Left lobe of liver (tissue), 2 donors: Measurements from ENCODE around the gene SCAPER. TPM values are rescaled to one million over a fixed set of nuclear protein-coding genes. Genes with fewer than 3 reads are reported as not detected.
A peak's percentile ranks its signal among the peaks of the same experiment; 100 is the strongest.

Experiments
- ATAC-seq: fragments of 200-7000 bp; cut with Tn5 transposase; one replicate; pipeline ENCODE4 v1.9.1; 2020; ENCODE audit warnings: mild to moderate bottlenecking, moderate library complexity
- DNase-seq: peaks from one replicate; pipeline ENCODE4 v3.0.0-alpha.2; 2020; ENCODE audit warnings: low spot score
- total RNA-seq: library from RNA; stranded (reverse); gene quantifications from one replicate; pipeline ENCODE4 v1.2.1, GENCODE V29; 2021
- donor health status: DM: no; HTN: no; CAD: no; lungs with moderate emphysema.
- donor health status: DM: no; HTN: yes; CAD: no.

The SCAPER gene
- total RNA-seq, 1 donor from 2014 or later, result 6.9 TPM

- DNase-seq (no peak), ATAC-seq (peak; percentile 88)
These were observed 527.9 kb downstream of the SCAPER start for GRCh38 chr15:76377217-76377616.

DNA sequence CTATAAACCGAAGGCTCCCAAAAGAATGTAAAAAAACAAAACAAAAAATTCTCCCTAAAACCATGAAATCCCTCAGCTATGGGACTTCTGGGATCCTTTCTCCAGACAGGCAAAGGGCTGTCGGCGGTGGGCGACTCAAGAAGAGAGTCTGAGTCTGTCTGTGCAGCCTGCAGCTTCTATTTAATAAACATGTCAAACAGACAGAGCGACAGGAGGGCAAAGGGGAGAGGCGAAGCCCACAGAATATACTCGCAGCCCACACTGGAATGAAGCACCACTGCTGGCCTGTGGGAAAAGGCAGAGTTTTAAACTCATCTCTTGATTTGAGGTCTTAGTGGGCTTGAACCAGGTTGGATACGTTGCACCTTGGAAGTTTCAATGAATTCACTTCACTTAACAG, 528.3 kb downstream of the SCAPER start:
- DNase-seq (no peak), ATAC-seq (no peak)

GRCh38 chr15:76376029-76376428, 529.1 kb downstream of the SCAPER start:
- no peak for DNase-seq
- no peak for ATAC-seq

DNA sequence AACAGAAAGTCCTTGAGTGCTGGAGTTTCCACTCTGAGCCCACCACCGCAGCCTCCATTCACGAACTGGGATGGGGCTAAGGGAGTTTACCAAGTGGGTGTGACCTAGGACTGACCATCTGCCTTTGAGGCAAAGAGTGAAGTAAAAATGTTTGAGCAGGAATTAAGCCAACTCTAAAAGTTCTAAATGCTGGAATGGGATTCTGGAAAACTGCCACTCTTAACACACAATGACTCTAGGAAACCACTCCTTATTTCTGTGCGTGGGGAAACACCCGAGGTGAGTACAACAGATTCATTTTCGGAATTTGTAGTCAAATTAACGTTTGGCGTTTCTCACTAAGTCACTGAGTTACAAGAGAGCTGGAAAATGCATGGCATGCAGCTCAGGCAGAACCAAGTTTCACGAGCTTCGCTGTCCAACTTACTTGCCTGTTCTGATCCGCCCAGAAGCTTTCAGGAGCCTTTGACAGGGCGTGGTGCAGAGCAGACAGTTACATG, 537.0 kb downstream of the SCAPER start:
- peak; percentile 75 for ATAC-seq
- DNase-seq, result no peak

- peak; percentile 75 for DNase-seq
- peak; percentile 84 for ATAC-seq
These were observed 538.4 kb downstream of the SCAPER start for GRCh38 chr15:76366714-76367113.

DNA sequence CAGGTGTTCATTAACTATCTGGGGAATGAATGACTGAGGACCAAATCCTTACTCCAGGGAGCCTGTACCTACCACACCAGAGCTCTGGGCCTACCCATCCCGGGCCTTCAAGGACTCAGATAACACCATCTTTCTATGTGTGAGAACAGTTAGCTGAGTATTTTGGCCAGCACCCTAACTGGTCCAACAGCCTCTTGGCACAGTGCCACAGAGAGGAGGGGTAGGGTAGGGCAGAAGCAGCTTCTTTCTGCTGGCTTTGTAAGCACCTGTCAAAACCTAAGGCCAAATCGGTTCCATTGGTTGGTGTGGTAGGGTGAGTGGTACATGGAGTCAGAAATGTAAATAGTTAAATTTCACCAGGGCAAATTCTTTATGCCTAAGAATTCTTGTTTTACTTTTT, 541.9 kb downstream of the SCAPER start:
- no peak for DNase-seq
- ATAC-seq, result no peak

GRCh38 chr15:76360416-76360815, 544.7 kb downstream of the SCAPER start:
- no peak for DNase-seq
- no peak for ATAC-seq

- DNase-seq (no peak), ATAC-seq (peak; percentile 49)
These were observed 546.0 kb downstream of the SCAPER start for GRCh38 chr15:76359152-76359551.

DNA sequence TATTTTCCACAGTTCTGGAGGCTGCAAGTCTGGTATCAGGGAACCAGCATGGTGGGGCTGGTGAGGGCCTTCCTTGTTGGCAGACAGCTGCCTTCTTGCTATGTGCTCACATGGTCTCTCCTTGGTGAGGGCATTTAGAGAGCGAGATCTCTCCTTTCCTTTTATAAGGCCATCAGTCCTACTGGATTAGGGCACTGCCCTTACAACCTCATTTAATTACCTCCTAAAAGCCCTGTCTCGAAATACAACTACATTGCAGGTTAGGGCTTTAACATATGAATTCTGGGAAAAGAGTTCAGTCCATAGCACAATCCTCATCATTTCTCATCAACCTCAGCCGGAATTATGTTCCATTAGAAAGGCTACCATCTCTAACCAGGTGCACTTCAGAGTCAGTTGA, 546.7 kb downstream of the SCAPER start:
- ATAC-seq (no peak), DNase-seq (no peak)

GRCh38 chr15:76354823-76355440, 550.2 kb downstream of the SCAPER start:
- no peak for DNase-seq
- no peak for ATAC-seq

DNA sequence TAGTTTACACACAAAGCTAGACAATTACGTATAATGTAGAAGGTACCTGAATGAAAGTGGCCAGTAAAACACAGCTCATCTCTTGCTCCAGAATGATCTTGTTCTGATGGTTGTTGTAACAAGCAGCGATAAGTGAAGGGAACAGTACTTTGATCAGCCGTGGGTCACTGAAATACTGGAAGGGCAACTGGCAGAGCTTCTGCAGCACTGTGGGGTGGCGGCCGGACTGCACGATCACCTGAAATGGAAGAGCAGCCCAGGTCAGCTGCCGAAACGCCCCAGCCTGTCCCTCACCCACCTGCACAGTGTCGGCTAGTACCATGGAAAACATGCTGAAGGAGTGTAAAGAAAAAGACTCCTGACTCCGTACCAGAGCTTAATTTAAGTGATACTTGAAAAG, 551.2 kb downstream of the SCAPER start:
- peak; percentile 63 for DNase-seq
- ATAC-seq, result peak; percentile 99

- DNase-seq (no peak), ATAC-seq (no peak)
These were observed 552.0 kb downstream of the SCAPER start for GRCh38 chr15:76353023-76353577.

DNA sequence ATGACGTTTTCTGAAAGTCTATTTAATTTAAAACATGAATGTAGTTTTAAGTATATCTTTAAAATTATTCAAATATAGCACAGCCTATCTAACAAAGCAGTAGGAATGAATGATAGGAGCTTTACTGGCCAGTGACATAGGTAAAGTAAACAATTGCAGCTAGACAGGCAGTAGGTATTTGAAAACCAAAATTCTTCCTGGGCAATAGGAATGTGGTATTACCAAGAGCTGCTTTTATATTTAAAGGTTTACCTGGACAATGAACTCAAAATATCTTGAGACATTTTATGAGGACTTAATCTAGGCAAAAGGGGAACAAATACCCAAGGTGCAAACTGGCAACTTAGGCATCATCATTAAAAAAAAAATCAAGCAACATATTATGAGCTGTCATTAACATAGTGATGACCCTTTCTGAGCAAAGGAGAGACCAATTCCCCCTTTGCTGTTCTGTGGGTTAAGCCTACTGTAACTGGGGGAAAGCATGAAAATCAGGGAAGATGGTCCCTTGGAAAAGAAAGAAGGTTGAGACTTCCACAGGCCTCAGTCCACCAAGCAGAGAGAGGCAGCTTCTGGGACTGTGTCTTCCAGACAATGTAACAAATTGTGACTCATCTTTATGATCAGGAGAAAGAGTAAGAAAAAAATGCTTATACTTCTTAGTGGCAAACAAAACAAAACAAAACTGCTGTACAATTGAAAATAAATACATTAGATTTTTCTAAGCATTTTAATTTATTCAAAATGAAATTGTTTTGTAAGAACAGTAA, 555.7 kb downstream of the SCAPER start:
- no peak for ATAC-seq
- no peak for DNase-seq

GRCh38 chr15:76347482-76348055, 557.6 kb downstream of the SCAPER start:
- DNase-seq (no peak), ATAC-seq (no peak)

- ATAC-seq, result peak; percentile 37
- DNase-seq, result no peak
These were observed 558.3 kb downstream of the SCAPER start for GRCh38 chr15:76346669-76347481.

- DNase-seq (no peak), ATAC-seq (peak; percentile 72)
These were observed 559.1 kb downstream of the SCAPER start for GRCh38 chr15:76345880-76346668.

DNA sequence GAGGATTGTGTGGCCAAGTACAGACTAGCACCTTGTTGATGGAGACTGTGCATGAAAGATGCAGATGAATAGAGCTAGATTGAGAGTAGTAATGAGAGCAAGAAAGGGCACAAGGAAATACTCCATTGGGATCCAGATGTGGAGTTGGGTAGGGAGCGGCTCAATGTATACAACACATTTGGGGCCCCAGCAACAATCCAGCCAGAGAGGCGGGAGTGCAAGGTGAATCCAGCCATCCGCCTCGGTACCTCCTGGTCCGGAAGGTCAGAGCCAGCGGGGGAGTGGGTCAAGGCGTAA, 559.6 kb downstream of the SCAPER start:
- DNase-seq (no peak), ATAC-seq (no peak)

DNA sequence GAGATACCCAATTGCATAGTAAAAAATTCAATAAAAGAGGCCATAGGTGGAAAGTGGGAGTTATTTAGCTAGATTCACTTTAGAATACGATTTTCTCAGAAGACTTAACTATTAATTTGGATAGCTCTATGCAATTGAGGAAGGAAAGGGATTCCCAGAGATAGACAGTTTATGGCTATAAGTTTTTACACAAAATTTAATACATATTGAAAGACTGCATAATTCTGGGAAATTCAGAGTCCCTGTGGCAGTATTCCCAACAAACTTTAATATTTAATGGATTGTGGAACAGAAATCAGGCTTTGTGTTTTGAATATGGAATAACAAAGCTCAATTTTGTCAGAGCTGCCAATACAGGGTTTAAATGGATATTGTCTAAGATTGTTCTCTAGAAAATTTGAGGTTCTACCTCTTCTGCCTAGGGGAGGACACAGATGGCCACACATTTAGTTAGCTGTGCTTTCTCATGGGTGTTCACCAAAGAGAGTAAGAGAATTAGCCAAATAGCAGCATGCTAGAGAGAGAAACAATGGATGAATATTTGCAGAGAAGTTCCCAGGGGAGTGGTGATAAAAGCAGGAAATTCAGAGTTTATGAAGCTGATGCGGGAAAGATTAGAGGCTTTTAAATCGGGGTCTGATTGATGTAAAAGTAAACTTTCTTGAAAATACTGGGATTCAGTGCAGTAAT, 560.1 kb downstream of the SCAPER start:
- no peak for DNase-seq
- no peak for ATAC-seq

DNA sequence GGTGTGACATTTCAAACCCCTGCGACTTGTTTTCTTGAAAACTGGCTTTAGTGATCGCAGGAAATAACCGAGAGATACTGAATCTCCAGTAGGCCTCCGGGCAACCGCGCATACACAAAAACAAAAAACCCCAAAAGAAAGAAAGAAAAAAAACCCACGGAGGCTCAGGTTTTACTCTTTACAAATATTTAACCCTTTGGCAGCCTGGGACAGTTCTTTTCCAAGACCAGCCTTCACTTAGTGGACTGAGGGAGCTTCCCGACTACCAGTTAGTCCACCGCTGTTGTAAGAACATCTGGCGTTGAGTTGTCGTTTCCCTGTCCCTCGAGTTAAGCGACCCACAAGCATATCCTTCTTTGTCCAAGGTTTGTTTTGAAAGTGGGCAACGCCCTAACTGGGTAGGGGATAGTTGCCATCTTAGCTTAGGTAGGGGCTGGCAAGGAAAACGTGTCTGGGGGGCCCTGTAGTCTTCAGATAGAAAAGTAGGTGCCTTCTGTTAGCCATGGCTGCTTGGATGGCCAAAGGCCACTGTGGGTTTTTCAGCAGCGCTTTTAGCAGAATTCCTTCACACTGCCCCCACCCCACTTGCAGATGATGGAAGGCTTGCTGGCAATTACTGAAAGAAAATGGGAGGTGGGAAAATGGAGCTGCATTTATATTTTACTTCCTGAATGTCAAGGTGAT, 561.7 kb downstream of the SCAPER start:
- no peak for DNase-seq
- ATAC-seq, result no peak
